NCI-H1092 (cell line): ENCODE measurements around the gene NXPE2.

ENCODE experiments used
- DNase-seq: peaks from one replicate; lab custom pipeline; 2025; lab: John Stamatoyannopoulos, UW

The NXPE2 gene

GRCh38 chr11:114745150-114745671 is 66.9 kb downstream of the NXPE2 start:
- no peak for DNase-seq

DNA sequence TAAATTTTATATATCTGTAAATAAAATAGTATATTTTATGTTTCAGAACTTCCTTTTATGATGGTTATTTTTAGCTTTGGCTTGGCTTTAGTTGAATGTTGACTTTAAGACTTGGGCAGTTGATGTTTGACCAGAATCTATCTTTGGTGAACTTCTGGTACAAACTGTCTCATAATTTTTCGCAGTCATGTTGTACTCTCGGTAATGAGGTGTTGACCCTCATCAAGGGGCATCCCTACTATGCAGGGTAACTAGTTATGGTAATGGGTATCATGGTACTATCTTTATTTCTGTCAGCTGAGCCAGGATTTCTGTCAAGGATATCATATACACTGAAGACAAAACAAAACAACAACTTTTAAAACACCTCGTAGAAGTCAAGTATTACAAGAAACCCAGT is 67.7 kb downstream of the NXPE2 start:
- DNase-seq: no peak
